ENCODE measurements around the gene GSTM1. TPM values are rescaled to one million over a fixed set of nuclear protein-coding genes. Genes with fewer than 3 reads are reported as not detected.
"Not testable (repeated sequence)": the region's sequence is repeated elsewhere in the genome, so short reads cannot be mapped to it uniquely, and the experiment has no call there.

The GSTM1 gene
- total RNA-seq, 2 donors from 2014 or later, result 46.1 TPM; not detected in 1

DNA sequence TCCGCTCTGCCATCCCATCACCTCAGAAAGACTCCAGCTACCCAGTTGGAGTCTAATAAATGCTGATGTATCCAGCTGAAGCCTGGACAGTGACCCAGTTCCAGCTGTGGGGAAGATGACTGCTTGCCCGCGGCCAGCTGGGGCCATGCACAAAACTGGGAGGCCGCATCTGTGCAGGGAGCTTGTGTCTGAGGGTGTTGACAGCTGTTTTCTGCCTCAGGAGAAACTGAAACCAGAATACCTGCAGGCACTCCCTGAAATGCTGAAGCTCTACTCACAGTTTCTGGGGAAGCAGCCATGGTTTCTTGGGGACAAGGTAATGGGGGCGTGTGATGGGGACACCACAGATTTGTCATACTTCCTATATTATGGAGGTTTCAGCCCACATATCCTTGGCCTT lies 16.6 kb upstream of the GSTM1 start:
- no peak overlapping the region for H3K27ac ChIP-seq
- DNase-seq, result no peak
- H3K9me3 ChIP-seq, result no peaks in the 10 kb centered on the region
- H3K9ac ChIP-seq (ENCODE audit: low read depth in 2 of 2, low read length in 2 of 2), result no peak overlapping the region
- no peaks in the 10 kb centered on the region for H3K36me3 ChIP-seq
- no peaks in the 10 kb centered on the region for H3K27me3 ChIP-seq
- TF ChIP-seq CTCF (IDR thresholded peaks at IDR 0.05), result no peak
- intact Hi-C loops (cut with DNase I), result no loop called here
- H3K4me1 ChIP-seq, result no peaks in the 10 kb centered on the region
- H3K4me3 ChIP-seq, result no peak overlapping the region

DNA sequence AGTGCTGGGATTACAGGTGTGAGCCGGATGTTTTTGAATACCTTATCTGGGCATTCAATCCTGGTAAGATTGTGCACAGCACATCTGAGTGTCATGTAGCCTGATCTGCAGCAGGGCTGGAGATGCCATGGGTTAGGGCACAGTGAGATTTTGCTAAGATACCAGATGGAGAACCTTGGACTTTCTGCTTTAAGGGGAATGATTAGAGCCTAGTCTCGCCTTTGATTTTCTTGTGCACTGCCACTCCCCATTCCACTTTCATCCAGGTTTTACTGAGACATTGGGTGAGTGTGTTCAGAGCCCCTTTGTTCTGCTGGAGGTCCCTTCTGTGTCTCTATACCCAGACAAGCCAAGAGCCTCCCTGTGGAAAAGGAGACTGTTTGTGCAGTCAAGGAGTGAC lies 13.8 kb upstream of the GSTM1 start:
- intact Hi-C loops (cut with DNase I); H3K9me3 ChIP-seq; H3K27ac ChIP-seq; H3K27me3 ChIP-seq; H3K4me1 ChIP-seq; H3K36me3 ChIP-seq; DNase-seq; H3K9ac ChIP-seq (ENCODE audit: low read depth in 2 of 2, low read length in 2 of 2); H3K4me3 ChIP-seq: not testable (repeated sequence)

DNA sequence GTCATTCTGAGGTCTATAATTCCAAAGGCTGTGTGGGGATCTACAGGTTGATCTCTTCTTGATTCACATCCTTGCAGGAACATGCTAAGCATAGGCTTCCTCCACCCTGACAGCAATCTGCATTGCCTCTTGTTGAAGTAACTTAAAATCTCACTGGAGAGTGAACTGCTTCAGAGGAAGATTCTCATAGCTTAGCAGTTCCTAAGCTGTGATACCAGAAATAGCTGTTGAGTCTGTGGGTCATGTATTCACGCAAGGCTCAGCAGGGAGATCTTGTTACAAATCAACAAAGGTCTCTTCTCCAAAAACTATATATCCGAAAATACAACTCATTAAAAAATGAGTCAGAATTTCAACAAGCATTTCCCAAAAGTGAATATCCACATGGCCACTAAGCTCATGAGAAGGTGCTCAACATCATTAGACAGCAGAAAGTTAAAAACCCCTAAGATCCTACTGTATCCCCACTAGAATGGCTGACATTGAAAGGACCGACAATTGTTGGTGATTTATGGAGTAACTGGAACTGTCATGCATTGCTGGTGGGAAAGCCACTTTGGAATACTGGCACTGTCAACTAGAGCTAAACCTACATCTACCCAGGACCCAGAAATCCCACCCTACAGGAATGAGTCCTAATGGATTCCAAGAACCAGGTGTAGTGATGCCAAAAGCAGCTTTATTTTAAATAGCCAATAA lies 10.8 kb upstream of the GSTM1 start:
- H3K9ac ChIP-seq (ENCODE audit: low read depth in 2 of 2, low read length in 2 of 2); H3K27me3 ChIP-seq; intact Hi-C loops (cut with DNase I); H3K4me1 ChIP-seq; H3K36me3 ChIP-seq; DNase-seq; H3K9me3 ChIP-seq; H3K4me3 ChIP-seq; H3K27ac ChIP-seq: not testable (repeated sequence)

DNA sequence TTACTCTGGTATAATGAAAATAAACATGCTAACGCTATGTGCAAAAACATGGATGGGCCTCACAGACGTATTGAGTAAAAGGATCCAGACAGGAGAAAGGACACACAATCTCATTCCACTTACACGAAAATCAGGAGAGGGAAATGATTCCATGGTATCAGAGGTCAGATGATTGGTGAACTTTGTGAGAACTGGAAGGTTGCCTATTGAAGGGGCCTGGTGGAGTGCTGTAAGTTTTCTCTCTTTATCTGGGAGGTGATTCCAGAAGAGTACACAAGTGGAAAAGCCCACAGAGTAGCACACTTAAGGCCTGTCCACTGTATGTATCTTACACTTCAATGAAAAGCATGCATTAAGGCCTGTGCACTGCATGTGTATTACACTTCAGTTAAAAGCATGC lies 10.2 kb upstream of the GSTM1 start:
- H3K27me3 ChIP-seq, result no peaks in the 10 kb centered on the region
- no peak for DNase-seq

DNA sequence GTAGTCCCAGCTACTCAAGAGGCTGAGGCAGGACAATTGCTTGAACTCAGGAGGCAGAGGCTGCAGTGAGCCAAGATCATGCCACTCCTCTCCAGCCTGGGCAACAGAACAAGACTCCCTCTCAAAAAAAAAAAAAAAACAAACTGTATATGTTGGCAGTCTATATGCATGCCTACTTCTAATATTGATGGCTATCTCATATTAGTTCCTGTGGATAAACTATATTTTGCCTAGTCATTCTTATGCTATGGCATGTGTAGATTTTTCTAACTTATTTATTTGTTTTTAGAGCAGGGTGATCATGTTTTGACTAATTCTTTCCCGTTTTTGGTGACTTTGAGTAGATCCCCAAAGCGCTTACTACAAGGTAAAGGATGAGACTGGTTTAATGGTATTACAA lies 9.0 kb upstream of the GSTM1 start:
- H3K9me3 ChIP-seq; H3K27me3 ChIP-seq; intact Hi-C loops (cut with DNase I); H3K4me1 ChIP-seq; H3K4me3 ChIP-seq; H3K27ac ChIP-seq; DNase-seq; H3K9ac ChIP-seq (ENCODE audit: low read depth in 2 of 2, low read length in 2 of 2); H3K36me3 ChIP-seq: not testable (repeated sequence)

More for the DNA sequence above, 10.2 kb upstream of the GSTM1 start:
- no peak overlapping the region for H3K4me3 ChIP-seq
- H3K9ac ChIP-seq (ENCODE audit: low read depth in 2 of 2, low read length in 2 of 2), result no peak overlapping the region
- no peak for TF ChIP-seq CTCF (IDR thresholded peaks at IDR 0.05)
- no peaks in the 10 kb centered on the region for H3K36me3 ChIP-seq
- H3K27ac ChIP-seq, result no peak overlapping the region
- H3K4me1 ChIP-seq, result no peaks in the 10 kb centered on the region
- no peaks in the 10 kb centered on the region for H3K9me3 ChIP-seq
- intact Hi-C loops (cut with DNase I), result no loop called here

DNA sequence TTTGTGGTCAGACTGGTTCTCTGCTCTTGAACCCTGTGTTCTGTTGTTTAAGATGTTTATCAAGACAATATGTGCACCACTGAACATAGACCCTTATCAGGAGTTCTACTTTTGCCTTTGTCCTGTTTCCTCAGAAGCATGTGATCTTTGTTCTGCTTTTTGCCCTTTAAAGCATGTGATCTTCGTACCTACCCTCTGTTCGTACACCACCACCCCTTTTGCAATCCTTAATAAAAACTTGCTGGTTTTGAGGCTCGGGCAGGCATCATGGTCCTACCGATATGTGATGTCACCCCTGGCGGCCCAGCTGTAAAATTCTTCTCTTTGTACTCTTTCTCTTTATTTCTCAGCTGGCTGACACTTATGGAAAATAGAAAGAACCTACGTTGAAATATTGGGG lies 2.8 kb upstream of the GSTM1 start:
- H3K36me3 ChIP-seq; H3K4me3 ChIP-seq; H3K9ac ChIP-seq (ENCODE audit: low read depth in 2 of 2, low read length in 2 of 2); H3K9me3 ChIP-seq; H3K27ac ChIP-seq; DNase-seq; H3K27me3 ChIP-seq; H3K4me1 ChIP-seq; intact Hi-C loops (cut with DNase I): not testable (repeated sequence)

- H3K4me3 ChIP-seq; intact Hi-C loops (cut with DNase I); H3K27me3 ChIP-seq; H3K9me3 ChIP-seq; H3K36me3 ChIP-seq; DNase-seq; H3K9ac ChIP-seq (ENCODE audit: low read depth in 2 of 2, low read length in 2 of 2); H3K27ac ChIP-seq; H3K4me1 ChIP-seq: not testable (repeated sequence)
Observed at GRCh38 chr1:109685399-109685798, 2.2 kb upstream of the GSTM1 start.

DNA sequence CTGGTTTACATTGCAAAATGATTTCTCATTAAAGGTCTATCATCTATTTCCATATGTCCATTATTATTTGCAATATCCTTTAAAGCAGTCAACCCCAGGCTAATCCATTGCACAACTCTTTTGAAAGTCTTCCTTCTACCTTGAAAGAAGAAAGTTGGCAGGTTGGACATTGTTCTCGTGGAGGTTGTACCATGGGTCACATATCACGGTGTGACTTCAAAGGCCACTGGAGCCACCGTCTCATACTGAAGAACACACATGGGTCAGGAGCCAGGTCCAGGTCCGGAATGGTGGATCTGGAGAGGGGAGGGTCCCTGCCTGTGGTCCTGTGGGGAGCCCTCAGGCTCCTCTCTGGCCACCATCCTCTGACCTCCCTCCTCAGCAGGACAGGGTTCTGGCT lies 1.7 kb upstream of the GSTM1 start:
- H3K9me3 ChIP-seq; H3K4me3 ChIP-seq; DNase-seq; H3K9ac ChIP-seq (ENCODE audit: low read depth in 2 of 2, low read length in 2 of 2); H3K27ac ChIP-seq; intact Hi-C loops (cut with DNase I); H3K4me1 ChIP-seq; H3K27me3 ChIP-seq; H3K36me3 ChIP-seq: not testable (repeated sequence)

DNA sequence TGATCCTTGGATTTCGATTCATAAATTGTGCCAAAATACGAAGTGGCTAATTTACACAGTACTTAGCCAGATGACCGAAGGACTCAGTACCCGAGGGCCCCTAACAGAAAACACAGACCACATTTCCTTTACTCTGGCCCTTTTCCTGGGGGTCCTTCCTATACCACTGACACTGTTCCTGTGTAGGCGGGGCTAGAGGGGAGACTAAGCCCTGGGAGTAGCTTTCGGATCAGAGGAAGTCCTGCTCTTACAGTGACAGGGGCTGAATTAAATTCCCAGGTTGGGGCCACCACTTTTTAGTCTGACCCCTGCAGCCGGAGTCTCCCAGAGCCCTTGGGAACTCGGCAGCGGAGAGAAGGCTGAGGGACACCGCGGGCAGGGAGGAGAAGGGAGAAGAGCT lies 508 bp upstream of the GSTM1 start:
- H3K36me3 ChIP-seq; DNase-seq; H3K27me3 ChIP-seq; H3K4me1 ChIP-seq; H3K9me3 ChIP-seq; intact Hi-C loops (cut with DNase I): not testable (repeated sequence)
- Histone ChIP-seq H3K9ac (ENCODE audit: low read depth in 2 of 2, low read length in 2 of 2) (peak overlapping the region in 1 of 2 donors; percentile 73), H3K27ac (peak overlapping the region; percentile 78), H3K4me3 (peak overlapping the region; percentile 48)
